Colonic mucosa (tissue), 4 donors: ENCODE data around the gene GNA14. TPM values are rescaled to one million over a fixed set of nuclear protein-coding genes. Genes with fewer than 3 reads are reported as not detected.

ENCODE experiments used
- DNase-seq: peaks from one replicate; pipeline ENCODE4 v3.0.0-alpha.2; 2020
- H3K27ac ChIP-seq: fragments of 200-600 bp; one replicate; pipeline ENCODE4 v1.8.0; 2021
- H3K27me3 ChIP-seq: fragments of 200-600 bp; one replicate; pipeline ENCODE4 v1.8.0; 2021
- H3K36me3 ChIP-seq: fragments of 200-600 bp; one replicate; pipeline ENCODE4 v1.8.0; 2021
- H3K4me1 ChIP-seq: fragments of 200-600 bp; one replicate; pipeline ENCODE4 v1.8.0; 2021; ENCODE audit warnings: mild to moderate bottlenecking
- H3K4me3 ChIP-seq: fragments of 200-600 bp; one replicate; pipeline ENCODE4 v1.8.0; 2021
- H3K9ac ChIP-seq, 2 donors: one replicate each; pipeline ENCODE4 v1.7.0; 2013; ENCODE audit warnings: control low read depth in 2 of 2, low read depth in 2 of 2, low read length in 2 of 2
- H3K9me3 ChIP-seq: fragments of 200-600 bp; one replicate; pipeline ENCODE4 v1.8.0; 2021
- intact Hi-C: fragments of 100-400 bp; cut with DNase I; formaldehyde crosslinking; loops from one replicate; pipeline ENCODE4 v1.14.1; 2022
- total RNA-seq, 2 donors: library from RNA; stranded (reverse); fragmentation: NEBNext Ultra II Directional in 1 of 2; extraction: Animal tissue kit (Norgen Biotek cat#: 25700) in 1 of 2; gene quantifications; one replicate each; pipeline ENCODE4 v1.2.1, GENCODE V29; 2021
- TF ChIP-seq, protein P1 (sequence below): fragments of 200-600 bp; IDR thresholded peaks from one replicate; pipeline ENCODE4 v1.8.0; 2022; ENCODE audit warnings: antibody characterized with exemption, mild to moderate bottlenecking
- donor health status: healthy.
- donor health status: DM: no; HTN: no; CAD: no.
- donor health status: DM: no; HTN: no; CAD: no.

Gene GNA14
- total RNA-seq, 2 donors from 2014 or later, result 7.9 to 11.7 TPM

DNA sequence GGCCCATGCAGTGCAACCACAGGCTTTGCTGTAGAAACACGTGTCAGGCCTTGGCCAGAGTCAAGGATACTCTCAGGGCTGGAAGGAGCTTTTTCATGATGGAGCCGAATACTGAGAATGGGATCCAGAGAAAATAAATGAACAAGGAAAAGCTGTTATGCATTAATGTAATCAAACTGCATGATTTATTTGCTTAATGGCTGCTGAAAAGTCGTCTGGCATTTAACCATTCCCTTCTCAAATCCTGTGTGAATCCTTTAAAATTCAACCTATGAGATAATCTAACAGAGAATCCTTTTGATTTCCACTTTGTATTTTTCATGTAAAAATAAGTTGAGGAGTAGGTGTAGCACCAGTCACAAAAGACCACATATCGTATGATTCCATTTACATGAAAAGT is 24.1 kb upstream of the GNA14 start:
- Histone ChIP-seq H3K27me3 (no peaks in the 10 kb centered on the region), H3K27ac (no peak overlapping the region), H3K9ac (no peak overlapping the region), H3K36me3 (no peaks in the 10 kb centered on the region), H3K9me3 (no peaks in the 10 kb centered on the region), H3K4me1 (no peaks in the 10 kb centered on the region), H3K4me3 (no peak overlapping the region)
- no peak for DNase-seq
- intact Hi-C loops, result no loop called here
- TF ChIP-seq, protein P1, sequence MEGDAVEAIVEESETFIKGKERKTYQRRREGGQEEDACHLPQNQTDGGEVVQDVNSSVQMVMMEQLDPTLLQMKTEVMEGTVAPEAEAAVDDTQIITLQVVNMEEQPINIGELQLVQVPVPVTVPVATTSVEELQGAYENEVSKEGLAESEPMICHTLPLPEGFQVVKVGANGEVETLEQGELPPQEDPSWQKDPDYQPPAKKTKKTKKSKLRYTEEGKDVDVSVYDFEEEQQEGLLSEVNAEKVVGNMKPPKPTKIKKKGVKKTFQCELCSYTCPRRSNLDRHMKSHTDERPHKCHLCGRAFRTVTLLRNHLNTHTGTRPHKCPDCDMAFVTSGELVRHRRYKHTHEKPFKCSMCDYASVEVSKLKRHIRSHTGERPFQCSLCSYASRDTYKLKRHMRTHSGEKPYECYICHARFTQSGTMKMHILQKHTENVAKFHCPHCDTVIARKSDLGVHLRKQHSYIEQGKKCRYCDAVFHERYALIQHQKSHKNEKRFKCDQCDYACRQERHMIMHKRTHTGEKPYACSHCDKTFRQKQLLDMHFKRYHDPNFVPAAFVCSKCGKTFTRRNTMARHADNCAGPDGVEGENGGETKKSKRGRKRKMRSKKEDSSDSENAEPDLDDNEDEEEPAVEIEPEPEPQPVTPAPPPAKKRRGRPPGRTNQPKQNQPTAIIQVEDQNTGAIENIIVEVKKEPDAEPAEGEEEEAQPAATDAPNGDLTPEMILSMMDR, result no peak

DNA sequence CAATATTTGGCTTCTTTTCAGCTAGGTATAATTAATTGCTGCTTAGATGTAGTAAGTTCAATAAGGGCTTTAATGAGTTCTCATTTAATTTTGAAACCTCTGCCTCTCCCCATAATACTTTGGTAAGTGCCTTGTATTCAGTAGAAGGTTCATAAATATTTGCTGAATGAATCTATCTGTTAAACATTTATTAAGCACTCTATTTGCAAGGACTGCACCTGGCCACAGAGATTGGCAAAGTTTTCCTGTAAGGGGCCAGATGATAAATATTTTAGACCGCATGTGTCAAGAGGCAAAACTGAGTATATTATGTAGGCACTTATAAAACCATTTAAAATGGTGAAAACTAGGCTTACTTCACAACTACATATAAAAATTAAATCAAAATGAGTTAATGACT is 19.0 kb upstream of the GNA14 start:
- H3K4me3 ChIP-seq, result no peak overlapping the region
- TF ChIP-seq, protein P1, result no peak
- no peak for DNase-seq

DNA sequence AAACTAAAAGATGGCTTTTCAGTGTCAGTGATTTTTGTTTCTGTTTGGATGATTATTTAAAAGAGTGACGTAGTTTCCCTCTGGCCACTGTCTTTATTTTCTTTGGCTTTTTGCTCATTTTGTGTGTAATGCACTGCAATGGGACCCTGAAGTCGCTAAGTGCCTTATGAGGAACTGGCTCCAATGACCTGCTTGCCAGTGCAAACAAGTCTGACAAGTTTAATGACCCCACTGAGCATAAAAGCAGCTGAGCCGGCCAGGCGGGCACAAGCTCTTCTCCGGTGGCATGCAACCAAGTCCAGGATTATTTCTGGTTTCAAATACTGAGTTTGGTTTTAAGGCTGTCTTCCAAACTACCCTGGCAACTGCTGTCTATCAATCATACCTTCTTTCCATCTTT is 15.6 kb upstream of the GNA14 start:
- no peaks in the 10 kb centered on the region for H3K27me3 ChIP-seq
- H3K9me3 ChIP-seq, result no peaks in the 10 kb centered on the region
- no peak overlapping the region for H3K9ac ChIP-seq
- peaks cover 4% of the 10 kb centered on the region for H3K4me1 ChIP-seq
- TF ChIP-seq, protein P1, result no peak
- H3K27ac ChIP-seq, result no peak overlapping the region
- H3K4me3 ChIP-seq, result no peak overlapping the region
- intact Hi-C loops, result loop anchor here (5.0 to 10.0 kb wide), 2 partner anchors 89 to 461 kb away; no protein-coding TSS in a partner anchor
- no peaks in the 10 kb centered on the region for H3K36me3 ChIP-seq
- peak; percentile 50 for DNase-seq

More for the DNA sequence above, 19.0 kb upstream of the GNA14 start:
- Histone ChIP-seq H3K27ac (no peak overlapping the region), H3K9ac (no peak overlapping the region), H3K27me3 (no peaks in the 10 kb centered on the region), H3K9me3 (no peaks in the 10 kb centered on the region), H3K4me1 (peaks cover 4% of the 10 kb centered on the region), H3K36me3 (no peaks in the 10 kb centered on the region)
- intact Hi-C loops, result loop anchor here (10.0 kb wide), 1 partner anchor 458 kb away; no protein-coding TSS in a partner anchor

DNA sequence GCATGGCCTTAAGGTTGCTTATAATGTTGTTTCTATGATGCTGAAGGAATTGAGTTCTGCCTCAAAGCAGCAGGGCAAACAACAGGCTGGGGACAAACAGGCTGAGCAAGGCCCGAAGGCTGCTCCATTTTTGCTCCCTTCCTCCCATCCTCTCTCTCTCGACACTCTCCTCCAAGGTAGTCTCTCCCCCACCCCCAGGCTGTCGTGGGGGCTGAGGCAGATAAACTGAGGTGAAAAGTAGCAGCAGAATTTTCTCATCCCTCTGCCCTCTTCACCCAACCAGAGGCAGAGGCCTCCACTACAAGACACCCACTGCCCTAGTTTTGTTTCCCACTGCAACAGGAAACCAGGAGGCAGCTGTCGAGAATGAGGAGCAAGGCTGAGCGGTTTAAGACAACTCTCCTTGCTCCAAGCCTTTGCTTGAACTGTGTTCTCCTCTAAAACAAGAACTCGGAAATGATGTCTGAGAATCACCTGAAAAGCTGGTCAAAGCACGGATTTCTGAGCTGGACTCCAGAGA is 13.5 kb upstream of the GNA14 start:
- Histone ChIP-seq H3K4me1 (peaks cover 4% of the 10 kb centered on the region), H3K27me3 (no peaks in the 10 kb centered on the region), H3K9ac (no peak overlapping the region), H3K27ac (no peak overlapping the region), H3K9me3 (no peaks in the 10 kb centered on the region), H3K36me3 (no peaks in the 10 kb centered on the region), H3K4me3 (no peak overlapping the region)
- no peak for DNase-seq
- intact Hi-C loops, result loop anchor here (5.0 to 10.0 kb wide), 2 partner anchors 91 to 463 kb away; no protein-coding TSS in a partner anchor
- TF ChIP-seq, protein P1, result no peak

DNA sequence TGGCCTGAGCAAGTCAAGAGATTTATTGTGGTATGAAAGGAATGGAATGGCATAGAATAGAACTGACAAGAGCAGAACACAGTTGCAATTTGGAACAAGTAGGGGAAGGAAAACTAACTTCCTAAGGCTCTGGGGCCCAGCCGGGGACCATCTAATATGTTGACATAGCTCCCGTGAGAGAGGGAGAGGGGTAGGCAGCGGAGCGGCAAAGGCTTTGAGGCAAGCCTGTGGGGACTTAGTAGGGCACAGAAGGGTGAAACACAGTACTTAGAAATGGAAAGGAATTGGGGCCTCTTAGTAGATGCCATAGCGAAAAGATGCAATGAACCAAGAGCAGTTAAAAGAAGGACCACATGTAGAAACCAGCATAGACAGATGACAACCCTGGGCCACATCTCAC is 11.8 kb upstream of the GNA14 start:
- intact Hi-C loops, result loop anchor here (5.0 to 10.0 kb wide), 2 partner anchors 92 to 465 kb away; no protein-coding TSS in a partner anchor
- Histone ChIP-seq H3K9ac (no peak overlapping the region), H3K4me3 (no peak overlapping the region), H3K36me3 (no peaks in the 10 kb centered on the region), H3K9me3 (no peaks in the 10 kb centered on the region), H3K27ac (no peak overlapping the region), H3K27me3 (no peaks in the 10 kb centered on the region), H3K4me1 (peaks cover 4% of the 10 kb centered on the region)
- TF ChIP-seq, protein P1, result no peak
- no peak for DNase-seq
